A549 (cell line): ENCODE measurements around the gene DNMT1. TPM values are rescaled to one million over a fixed set of nuclear protein-coding genes. Genes with fewer than 3 reads are reported as not detected.
A peak's percentile ranks its signal among the peaks of the same experiment; 100 is the strongest.

Experiments
- ATAC-seq, 2 experiments: fragments of 200-7000 bp in 1 of 2; fragments of >200 bp in 1 of 2; cut with Nextera tagmentation in 1 of 2; cut with Tn5 transposase in 1 of 2; 3 replicates each; pipeline versions ENCODE4 v1.8.0 to v1.9.1; 2018 to 2020; ENCODE audit warnings: mild to moderate bottlenecking in 1 of 2, moderate library complexity in 1 of 2
- CTCF ChIA-PET: fragments of 300-600 bp; sonication (Branson Sonifier 250); formaldehyde crosslinking; extraction: SDS; loops from one replicate; lab custom pipeline; 2021; ENCODE audit warnings: antibody characterized with exemption, inconsistent platforms; lab: Yijun Ruan, JAX
- POLR2A ChIA-PET: fragments of 350-600 bp; formaldehyde crosslinking; extraction: SDS; loops from one replicate; lab custom pipeline; 2021; ENCODE audit warnings: antibody characterized with exemption, inconsistent platforms; lab: Yijun Ruan, JAX
- DNase-seq, 2 experiments: peaks; one replicate each; pipeline versions ENCODE4 v3.0.0 to v3.0.0-alpha.2; 2011 to 2016; ENCODE audit warnings: low read depth in 1 of 2, low spot score in 1 of 2
- FAIRE-seq: peaks from 2 replicates; lab custom pipeline; 2011; peaks lifted over from hg19 to GRCh38; lab: Jason Lieb, UNC
- H3K27ac ChIP-seq, 2 experiments: fragments of >200 bp; sonication (Bioruptor Twin); formaldehyde crosslinking; 3 replicates each; pipeline ENCODE4 v1.5.1; 2016 to 2017
- H3K4me1 ChIP-seq: fragments of >200 bp; sonication (Bioruptor Twin); formaldehyde crosslinking; 3 replicates; pipeline ENCODE4 v1.6.1; 2016
- H3K4me2 ChIP-seq: fragments of >200 bp; sonication (Bioruptor Twin); formaldehyde crosslinking; 3 replicates; pipeline ENCODE4 v1.6.1; 2016
- H3K4me3 ChIP-seq: fragments of >200 bp; sonication (Bioruptor Twin); formaldehyde crosslinking; 3 replicates; pipeline ENCODE4 v1.5.1; 2016
- H3K9me3 ChIP-seq: fragments of >200 bp; sonication (Bioruptor Twin); formaldehyde crosslinking; 3 replicates; pipeline ENCODE4 v1.6.1; 2016
- BHLHE40 ChIP-seq: IDR thresholded peaks from 2 replicates; pipeline ENCODE4 v1.6.1; 2012; ENCODE audit warnings: low read depth, low read length, inconsistent platforms
- CEBPB ChIP-seq, 2 experiments: fragments of >200 bp in 1 of 2; sonication (Bioruptor Twin) in 1 of 2; formaldehyde crosslinking in 1 of 2; IDR thresholded peaks; 2 replicates each; pipeline ENCODE4 v1.6.1; 2012 to 2016
- CHD2 ChIP-seq: fragments of 150-350 bp; IDR thresholded peaks from 2 replicates; pipeline ENCODE4 v1.6.1; 2014; ENCODE audit warnings: low read length; ENCODE audit not compliant: partially characterized antibody
- CHD4 ChIP-seq: fragments of 200-600 bp; sonication (generic); IDR thresholded peaks from 2 replicates; pipeline ENCODE4 v1.6.1; 2016; ENCODE audit warnings: antibody characterized with exemption, mild to moderate bottlenecking, borderline replicate concordance
- EHF ChIP-seq: fragments of 250-450 bp; sonication (Bioruptor Pico); IDR thresholded peaks from 2 replicates; pipeline ENCODE4 v1.5.0; 2020; ENCODE audit warnings: mild to moderate bottlenecking
- EHMT2 ChIP-seq: fragments of 200-600 bp; sonication (generic); IDR thresholded peaks from 2 replicates; pipeline ENCODE4 v1.6.1; 2016; ENCODE audit warnings: antibody characterized with exemption, low read depth, mild to moderate bottlenecking, moderate library complexity
- EP300 ChIP-seq, 2 experiments: fragments of >200 bp; sonication (Bioruptor Twin); formaldehyde crosslinking; IDR thresholded peaks; 2 replicates in 1 of 2; 3 replicates in 1 of 2; pipeline ENCODE4 v1.6.1; 2016 to 2017
- FOSB ChIP-seq: fragments of 250-450 bp; sonication (Bioruptor Pico); IDR thresholded peaks from 2 replicates; pipeline ENCODE4 v1.5.0; 2020; ENCODE audit warnings: mild to moderate bottlenecking, moderate library complexity
- FOSL2 ChIP-seq, 2 experiments: fragments of 450-650 bp in 1 of 2; fragments of >200 bp in 1 of 2; sonication (Bioruptor Twin) in 1 of 2; formaldehyde crosslinking; IDR thresholded peaks; 2 replicates each; pipeline versions ENCODE4 v1.5.0 to v1.6.1; 2016 to 2020; ENCODE audit warnings: mild to moderate bottlenecking in 1 of 2, moderate library complexity in 1 of 2
- HDAC2 ChIP-seq: fragments of 200-600 bp; sonication (generic); IDR thresholded peaks from 2 replicates; pipeline ENCODE4 v1.6.1; 2016
- HEYL ChIP-seq: fragments of 250-450 bp; sonication (Bioruptor Pico); IDR thresholded peaks from 2 replicates; pipeline ENCODE4 v1.8.0; 2021; ENCODE audit warnings: mild to moderate bottlenecking, moderate library complexity
- HOXA7 ChIP-seq: fragments of 250-450 bp; sonication (Bioruptor Pico); IDR thresholded peaks from 2 replicates; pipeline ENCODE4 v1.5.0; 2020; ENCODE audit warnings: mild to moderate bottlenecking, moderate library complexity
- JUNB ChIP-seq: fragments of >200 bp; sonication (Bioruptor Twin); formaldehyde crosslinking; IDR thresholded peaks from 2 replicates; pipeline ENCODE4 v1.6.1; 2016
- MAFK ChIP-seq: fragments of 450-650 bp; IDR thresholded peaks from 2 replicates; pipeline ENCODE4 v1.6.1; 2014; ENCODE audit not compliant: partially characterized antibody
- MYC ChIP-seq: IDR thresholded peaks from 2 replicates; pipeline ENCODE4 v1.6.1; 2012; ENCODE audit warnings: mild to moderate bottlenecking, inconsistent platforms, low read length, improper control_type of control experiment, borderline replicate concordance
- NFE2L2 ChIP-seq: fragments of 150-350 bp; conservative IDR thresholded peaks from 2 replicates; pipeline ENCODE4 v1.6.1; 2014; ENCODE audit warnings: low read length
- NPAS2 ChIP-seq: fragments of 250-450 bp; sonication (Bioruptor Pico); IDR thresholded peaks from 2 replicates; pipeline ENCODE4 v1.8.0; 2022; ENCODE audit warnings: mild to moderate bottlenecking, moderate library complexity, borderline replicate concordance
- NR3C1 ChIP-seq: fragments of >200 bp; sonication (Bioruptor Twin); formaldehyde crosslinking; IDR thresholded peaks from 3 replicates; pipeline ENCODE4 v1.6.1; 2017
- POLR2A ChIP-seq: IDR thresholded peaks from 2 replicates; pipeline ENCODE4 v1.6.1; 2012; ENCODE audit warnings: mild to moderate bottlenecking, low read length
- RARB ChIP-seq: fragments of 250-450 bp; sonication (Bioruptor Pico); IDR thresholded peaks from 2 replicates; pipeline ENCODE4 v1.8.0; 2021; ENCODE audit warnings: mild to moderate bottlenecking, moderate library complexity
- RFX5 ChIP-seq: fragments of 450-650 bp; IDR thresholded peaks from 2 replicates; pipeline ENCODE4 v1.7.1; 2014; ENCODE audit warnings: antibody characterized with exemption, mild to moderate bottlenecking, moderate library complexity
- RNF2 ChIP-seq: fragments of 200-600 bp; sonication (generic); IDR thresholded peaks from 2 replicates; pipeline ENCODE4 v1.6.1; 2016; ENCODE audit warnings: low read depth, mild to moderate bottlenecking, antibody characterized with exemption, moderate library complexity, borderline replicate concordance
- SMC3 ChIP-seq: fragments of >200 bp; sonication (Bioruptor Twin); formaldehyde crosslinking; IDR thresholded peaks from 3 replicates; pipeline ENCODE4 v1.6.1; 2018; ENCODE audit warnings: inconsistent platforms
- SREBF2 ChIP-seq: fragments of 450-650 bp; IDR thresholded peaks from 2 replicates; pipeline ENCODE4 v1.6.1; 2014; ENCODE audit warnings: mild to moderate bottlenecking, moderate library complexity
- TFCP2L1 ChIP-seq: fragments of 250-450 bp; sonication (Bioruptor Pico); IDR thresholded peaks from 2 replicates; pipeline ENCODE4 v1.5.0; 2021; ENCODE audit warnings: mild to moderate bottlenecking
- TP53 ChIP-seq: fragments of 250-450 bp; sonication (Bioruptor Pico); IDR thresholded peaks from 2 replicates; pipeline ENCODE4 v1.5.0; 2021; ENCODE audit warnings: mild to moderate bottlenecking, moderate library complexity
- ZC3H11A ChIP-seq: fragments of 450-650 bp; IDR thresholded peaks from 2 replicates; pipeline ENCODE4 v1.6.1; 2014; ENCODE audit warnings: antibody characterized with exemption, mild to moderate bottlenecking
- ZNF302 ChIP-seq: fragments of 250-450 bp; sonication (Bioruptor Pico); IDR thresholded peaks from 2 replicates; pipeline ENCODE4 v1.9.0; 2021; ENCODE audit warnings: inconsistent platforms, mild to moderate bottlenecking, moderate library complexity
- ZSCAN20 ChIP-seq: fragments of 250-450 bp; sonication (Bioruptor Pico); IDR thresholded peaks from 2 replicates; pipeline ENCODE4 v1.8.0; 2022; ENCODE audit warnings: mild to moderate bottlenecking, moderate library complexity
- WGBS: methylation state at CpG from one replicate; pipeline ENCODE4 v1.1.6; 2017; ENCODE audit errors: missing lambda C conversion rate; 5-methylcytosine and 5-hydroxymethylcytosine counted together
- polyA plus RNA-seq, 4 experiments: library from polyadenylated mRNA; depleted of rRNA in 3 of 4; stranded (reverse); fragments of >200 nt; fragmentation: RNase III in 1 of 4; extraction: RNeasy Plus Mini Kit Qiagen cat#74134 plus additional on column Dnase treatment in 1 of 4; gene quantifications; 2 replicates in 3 of 4; 3 replicates in 1 of 4; pipeline ENCODE4 v1.2.3, GENCODE V29; 2011 to 2017
- TF ChIP-seq, protein P1 (sequence below): IDR thresholded peaks from 2 replicates; pipeline ENCODE4 v1.6.1; 2012
- TF ChIP-seq, protein P2 (sequence below): fragments of 250-450 bp; sonication (Bioruptor Pico); IDR thresholded peaks from 2 replicates; pipeline ENCODE4 v1.5.0; 2021; ENCODE audit warnings: mild to moderate bottlenecking, moderate library complexity, borderline replicate concordance
- TF ChIP-seq, protein P3 (sequence below): fragments of >200 bp; sonication (Bioruptor Twin); formaldehyde crosslinking; IDR thresholded peaks from 3 replicates; pipeline ENCODE4 v1.5.1; 2016
- TF ChIP-seq, protein P4 (sequence below): fragments of 200-600 bp; sonication (generic); IDR thresholded peaks from 2 replicates; pipeline ENCODE4 v1.6.1; 2016; ENCODE audit warnings: antibody characterized with exemption, mild to moderate bottlenecking, moderate library complexity

Gene DNMT1
- polyA plus RNA-seq, 2 of the 4 experiments (the other 2 are of a cell fraction): 85.2 to 86.2 TPM

DNA sequence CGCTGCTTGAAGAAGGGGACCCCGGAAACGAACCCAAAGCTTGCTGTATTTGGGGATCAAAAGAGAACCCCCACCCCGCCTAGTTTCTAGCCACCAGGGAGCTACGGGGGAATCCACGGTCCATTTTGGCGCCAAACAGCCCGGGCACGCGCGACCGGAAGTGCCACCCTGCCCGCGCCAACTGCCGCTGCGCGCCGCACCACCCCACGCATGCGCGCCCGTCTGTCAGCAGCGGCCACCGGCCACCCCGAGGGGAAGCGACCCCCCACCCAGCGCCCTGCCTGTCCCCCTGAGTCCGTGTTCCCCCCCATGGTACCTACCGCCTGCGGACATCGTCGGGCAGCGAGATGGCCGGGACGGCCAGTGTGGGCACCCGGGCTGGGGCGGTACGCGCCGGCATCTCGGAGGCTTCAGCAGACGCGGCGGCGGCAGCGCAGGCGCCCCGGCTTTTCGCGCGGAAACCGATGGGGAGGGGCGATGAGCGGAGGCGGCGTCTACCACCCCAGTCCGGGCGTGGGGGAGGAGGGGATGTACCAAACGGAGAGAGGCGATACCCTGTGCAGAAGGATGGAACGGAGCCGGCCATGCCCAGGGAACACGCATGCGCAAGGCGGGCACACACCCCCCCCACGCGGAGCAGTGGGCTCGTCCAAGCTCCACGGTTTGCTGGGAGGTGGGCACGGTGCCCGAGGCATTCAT lies at the start of gene DNMT1 (continued):
- TF ChIP-seq CHD2: no peak
- TF ChIP-seq RFX5: no peak
- no peak for TF ChIP-seq HEYL
- TF ChIP-seq, protein P1, sequence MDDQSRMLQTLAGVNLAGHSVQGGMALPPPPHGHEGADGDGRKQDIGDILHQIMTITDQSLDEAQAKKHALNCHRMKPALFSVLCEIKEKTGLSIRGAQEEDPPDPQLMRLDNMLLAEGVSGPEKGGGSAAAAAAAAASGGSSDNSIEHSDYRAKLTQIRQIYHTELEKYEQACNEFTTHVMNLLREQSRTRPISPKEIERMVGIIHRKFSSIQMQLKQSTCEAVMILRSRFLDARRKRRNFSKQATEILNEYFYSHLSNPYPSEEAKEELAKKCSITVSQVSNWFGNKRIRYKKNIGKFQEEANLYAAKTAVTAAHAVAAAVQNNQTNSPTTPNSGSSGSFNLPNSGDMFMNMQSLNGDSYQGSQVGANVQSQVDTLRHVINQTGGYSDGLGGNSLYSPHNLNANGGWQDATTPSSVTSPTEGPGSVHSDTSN: no peak
- TF ChIP-seq, protein P2, sequence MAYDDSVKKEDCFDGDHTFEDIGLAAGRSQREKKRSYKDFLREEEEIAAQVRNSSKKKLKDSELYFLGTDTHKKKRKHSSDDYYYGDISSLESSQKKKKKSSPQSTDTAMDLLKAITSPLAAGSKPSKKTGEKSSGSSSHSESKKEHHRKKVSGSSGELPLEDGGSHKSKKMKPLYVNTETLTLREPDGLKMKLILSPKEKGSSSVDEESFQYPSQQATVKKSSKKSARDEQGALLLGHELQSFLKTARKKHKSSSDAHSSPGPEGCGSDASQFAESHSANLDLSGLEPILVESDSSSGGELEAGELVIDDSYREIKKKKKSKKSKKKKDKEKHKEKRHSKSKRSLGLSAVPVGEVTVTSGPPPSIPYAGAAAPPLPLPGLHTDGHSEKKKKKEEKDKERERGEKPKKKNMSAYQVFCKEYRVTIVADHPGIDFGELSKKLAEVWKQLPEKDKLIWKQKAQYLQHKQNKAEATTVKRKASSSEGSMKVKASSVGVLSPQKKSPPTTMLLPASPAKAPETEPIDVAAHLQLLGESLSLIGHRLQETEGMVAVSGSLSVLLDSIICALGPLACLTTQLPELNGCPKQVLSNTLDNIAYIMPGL: no peak
- TF ChIP-seq ZC3H11A: no peak
- TF ChIP-seq, protein P3, sequence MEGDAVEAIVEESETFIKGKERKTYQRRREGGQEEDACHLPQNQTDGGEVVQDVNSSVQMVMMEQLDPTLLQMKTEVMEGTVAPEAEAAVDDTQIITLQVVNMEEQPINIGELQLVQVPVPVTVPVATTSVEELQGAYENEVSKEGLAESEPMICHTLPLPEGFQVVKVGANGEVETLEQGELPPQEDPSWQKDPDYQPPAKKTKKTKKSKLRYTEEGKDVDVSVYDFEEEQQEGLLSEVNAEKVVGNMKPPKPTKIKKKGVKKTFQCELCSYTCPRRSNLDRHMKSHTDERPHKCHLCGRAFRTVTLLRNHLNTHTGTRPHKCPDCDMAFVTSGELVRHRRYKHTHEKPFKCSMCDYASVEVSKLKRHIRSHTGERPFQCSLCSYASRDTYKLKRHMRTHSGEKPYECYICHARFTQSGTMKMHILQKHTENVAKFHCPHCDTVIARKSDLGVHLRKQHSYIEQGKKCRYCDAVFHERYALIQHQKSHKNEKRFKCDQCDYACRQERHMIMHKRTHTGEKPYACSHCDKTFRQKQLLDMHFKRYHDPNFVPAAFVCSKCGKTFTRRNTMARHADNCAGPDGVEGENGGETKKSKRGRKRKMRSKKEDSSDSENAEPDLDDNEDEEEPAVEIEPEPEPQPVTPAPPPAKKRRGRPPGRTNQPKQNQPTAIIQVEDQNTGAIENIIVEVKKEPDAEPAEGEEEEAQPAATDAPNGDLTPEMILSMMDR: no peak
- no peak for TF ChIP-seq MYC
- TF ChIP-seq FOSL2 (IDR thresholded peaks at IDR 0.05): no peak
- TF ChIP-seq FOSL2 (CRISPR knock-in tag; IDR thresholded peaks at IDR 0.05): no peak
- TF ChIP-seq NR3C1: no peak
- TF ChIP-seq RNF2: no peak
- no peak for TF ChIP-seq FOSB (CRISPR knock-in tag)
- no peak for TF ChIP-seq EHMT2
- TF ChIP-seq HDAC2: no peak
- TF ChIP-seq RARB (CRISPR knock-in tag): no peak
- TF ChIP-seq HOXA7 (CRISPR knock-in tag): no peak
- no peak for TF ChIP-seq TP53 (CRISPR knock-in tag)
- no peak for TF ChIP-seq ZSCAN20 (CRISPR knock-in tag)
- no peak for TF ChIP-seq CHD4
- no peak for TF ChIP-seq MAFK
- no peak for TF ChIP-seq ZNF302 (CRISPR knock-in tag)
- no peak for TF ChIP-seq EHF
- peak; percentile 79 for TF ChIP-seq BHLHE40
- no peak for TF ChIP-seq SMC3
- TF ChIP-seq EP300 (IDR thresholded peaks at IDR 0.05): no peak
- no peak for TF ChIP-seq NFE2L2
- TF ChIP-seq, all 56 proteins: peak for 9

DNA sequence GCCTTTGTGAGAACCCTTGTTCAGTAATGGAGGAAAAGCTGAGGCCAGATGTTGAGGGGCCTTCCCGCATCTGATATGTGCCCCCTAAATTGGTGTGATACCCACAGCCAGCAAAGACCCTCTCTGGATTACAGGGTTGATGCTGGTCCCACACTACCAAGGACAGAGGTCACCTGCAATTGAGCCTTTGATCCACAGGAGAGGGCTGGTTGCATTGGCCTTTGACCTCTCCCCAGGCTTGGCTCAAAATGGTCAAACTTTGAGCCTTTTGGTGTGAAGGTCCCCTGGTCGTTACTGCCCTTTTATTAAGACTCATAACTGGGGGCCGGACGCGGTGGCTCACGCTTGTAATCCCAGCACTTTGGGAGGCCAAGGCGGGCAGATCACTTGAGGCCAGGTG lies 48.9 kb upstream of the DNMT1 start:
- 100% methylated on average over 1 of the region's 7 CpGs for WGBS
- FAIRE-seq: no peak
- Histone ChIP-seq H3K9me3 (no peaks in the 10 kb centered on the region), H3K4me2 (no peak overlapping the region), H3K27ac (no peak overlapping the region), H3K4me1 (peaks cover 3% of the 10 kb centered on the region; the same call in 1 of the 3 replicates), H3K4me3 (no peak overlapping the region)
- ChIA-PET CTCF (interaction anchor here (1.6 to 2.1 kb wide), 2 partner anchors 15 kb away, joined by 4 to 5 read pairs; no protein-coding TSS in a partner anchor), POLR2A (no interaction called here)
- no peak for DNase-seq
- ATAC-seq: no peak
- no peak for TF ChIP-seq HEYL
- TF ChIP-seq ZSCAN20 (CRISPR knock-in tag): no peak
- no peak for TF ChIP-seq JUNB
- TF ChIP-seq EP300 (IDR thresholded peaks at IDR 0.05): no peak
- TF ChIP-seq CHD2: no peak
- TF ChIP-seq NPAS2 (CRISPR knock-in tag): no peak
- no peak for TF ChIP-seq SREBF2
- TF ChIP-seq HDAC2: no peak
- TF ChIP-seq FOSL2 (IDR thresholded peaks at IDR 0.05): no peak
- no peak for TF ChIP-seq FOSL2 (CRISPR knock-in tag; IDR thresholded peaks at IDR 0.05)
- no peak for TF ChIP-seq HOXA7 (CRISPR knock-in tag)
- TF ChIP-seq POLR2A: no peak
- no peak for TF ChIP-seq EHMT2
- no peak for TF ChIP-seq TFCP2L1 (CRISPR knock-in tag)
- no peak for TF ChIP-seq NFE2L2
- TF ChIP-seq CEBPB (IDR thresholded peaks at IDR 0.05): no peak
- TF ChIP-seq, protein P4, sequence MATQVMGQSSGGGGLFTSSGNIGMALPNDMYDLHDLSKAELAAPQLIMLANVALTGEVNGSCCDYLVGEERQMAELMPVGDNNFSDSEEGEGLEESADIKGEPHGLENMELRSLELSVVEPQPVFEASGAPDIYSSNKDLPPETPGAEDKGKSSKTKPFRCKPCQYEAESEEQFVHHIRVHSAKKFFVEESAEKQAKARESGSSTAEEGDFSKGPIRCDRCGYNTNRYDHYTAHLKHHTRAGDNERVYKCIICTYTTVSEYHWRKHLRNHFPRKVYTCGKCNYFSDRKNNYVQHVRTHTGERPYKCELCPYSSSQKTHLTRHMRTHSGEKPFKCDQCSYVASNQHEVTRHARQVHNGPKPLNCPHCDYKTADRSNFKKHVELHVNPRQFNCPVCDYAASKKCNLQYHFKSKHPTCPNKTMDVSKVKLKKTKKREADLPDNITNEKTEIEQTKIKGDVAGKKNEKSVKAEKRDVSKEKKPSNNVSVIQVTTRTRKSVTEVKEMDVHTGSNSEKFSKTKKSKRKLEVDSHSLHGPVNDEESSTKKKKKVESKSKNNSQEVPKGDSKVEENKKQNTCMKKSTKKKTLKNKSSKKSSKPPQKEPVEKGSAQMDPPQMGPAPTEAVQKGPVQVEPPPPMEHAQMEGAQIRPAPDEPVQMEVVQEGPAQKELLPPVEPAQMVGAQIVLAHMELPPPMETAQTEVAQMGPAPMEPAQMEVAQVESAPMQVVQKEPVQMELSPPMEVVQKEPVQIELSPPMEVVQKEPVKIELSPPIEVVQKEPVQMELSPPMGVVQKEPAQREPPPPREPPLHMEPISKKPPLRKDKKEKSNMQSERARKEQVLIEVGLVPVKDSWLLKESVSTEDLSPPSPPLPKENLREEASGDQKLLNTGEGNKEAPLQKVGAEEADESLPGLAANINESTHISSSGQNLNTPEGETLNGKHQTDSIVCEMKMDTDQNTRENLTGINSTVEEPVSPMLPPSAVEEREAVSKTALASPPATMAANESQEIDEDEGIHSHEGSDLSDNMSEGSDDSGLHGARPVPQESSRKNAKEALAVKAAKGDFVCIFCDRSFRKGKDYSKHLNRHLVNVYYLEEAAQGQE: no peak
